Measurements from ENCODE around the gene LRRC36. TPM values are rescaled to one million over a fixed set of nuclear protein-coding genes. Genes with fewer than 3 reads are reported as not detected.

LRRC36 gene
- total and polyA plus RNA-seq, 2 of the 13 experiments (the other 11 are each of a cell fraction or from before 2014, with no cell fraction given) = 0.12 to 0.15 TPM

DNA sequence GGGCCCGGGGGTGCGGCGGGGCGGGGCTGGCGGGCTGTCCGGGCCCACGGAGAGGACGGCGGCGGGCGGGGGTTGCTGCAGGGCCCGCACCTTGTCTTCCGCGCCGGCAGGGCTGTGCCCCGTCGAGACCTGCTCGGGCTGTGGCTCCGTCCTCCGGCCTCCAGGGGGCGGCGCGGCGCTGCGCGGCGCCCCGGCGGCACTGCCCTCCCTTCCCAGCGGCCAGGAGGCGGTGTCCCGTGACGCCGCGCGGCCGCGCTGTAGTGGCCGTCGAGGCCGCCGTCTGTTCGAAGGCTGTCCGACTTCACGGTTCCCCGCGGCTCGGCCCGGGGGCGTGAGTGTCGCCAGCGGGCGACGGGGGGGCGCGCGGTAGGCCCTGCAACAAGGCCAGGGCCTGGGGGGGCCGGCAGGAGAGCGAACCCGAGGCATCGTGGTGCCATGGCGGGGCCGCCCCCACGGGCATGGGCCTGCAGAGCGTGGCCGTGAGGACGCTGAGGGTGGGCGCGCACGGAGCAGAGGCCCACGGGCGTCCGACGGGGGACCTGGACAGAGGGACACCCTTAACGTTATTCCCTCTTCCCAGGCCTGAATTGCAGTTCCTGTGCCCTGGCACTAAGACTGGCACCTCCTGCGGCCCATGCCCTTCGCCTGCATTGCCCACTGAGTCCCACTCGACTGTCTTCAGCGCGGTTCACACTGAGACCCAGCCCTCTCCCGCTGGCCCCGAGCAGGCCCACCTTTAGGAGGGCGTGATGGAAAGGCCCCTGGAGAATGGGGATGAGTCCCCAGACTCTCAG lies 47.1 kb upstream of the LRRC36 start, which contains the start of gene PLEKHG4 (continued):
- TF ChIP-seq, protein P1, sequence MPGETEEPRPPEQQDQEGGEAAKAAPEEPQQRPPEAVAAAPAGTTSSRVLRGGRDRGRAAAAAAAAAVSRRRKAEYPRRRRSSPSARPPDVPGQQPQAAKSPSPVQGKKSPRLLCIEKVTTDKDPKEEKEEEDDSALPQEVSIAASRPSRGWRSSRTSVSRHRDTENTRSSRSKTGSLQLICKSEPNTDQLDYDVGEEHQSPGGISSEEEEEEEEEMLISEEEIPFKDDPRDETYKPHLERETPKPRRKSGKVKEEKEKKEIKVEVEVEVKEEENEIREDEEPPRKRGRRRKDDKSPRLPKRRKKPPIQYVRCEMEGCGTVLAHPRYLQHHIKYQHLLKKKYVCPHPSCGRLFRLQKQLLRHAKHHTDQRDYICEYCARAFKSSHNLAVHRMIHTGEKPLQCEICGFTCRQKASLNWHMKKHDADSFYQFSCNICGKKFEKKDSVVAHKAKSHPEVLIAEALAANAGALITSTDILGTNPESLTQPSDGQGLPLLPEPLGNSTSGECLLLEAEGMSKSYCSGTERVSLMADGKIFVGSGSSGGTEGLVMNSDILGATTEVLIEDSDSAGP (CRISPR knock-in tag; IDR thresholded peaks at IDR 0.05; ENCODE audit: borderline replicate concordance) = peak; percentile 64
- TF ChIP-seq NFKBIZ (CRISPR knock-in tag; IDR thresholded peaks at IDR 0.05) = peak; percentile 28; the same call in 1 of the 2 replicates
- peak; percentile 89; the same call in 1 of the 2 replicates for TF ChIP-seq ZNF33B (CRISPR knock-in tag; IDR thresholded peaks at IDR 0.05)
- TF ChIP-seq ZNF543 (CRISPR knock-in tag; IDR thresholded peaks at IDR 0.05) = 0 out of 2 replicates have a peak, but pooled peaks have one; percentile 81
- no peak for TF ChIP-seq ZNF33A (CRISPR knock-in tag; IDR thresholded peaks at IDR 0.05; ENCODE audit: borderline replicate concordance)
- peak; percentile 91 for TF ChIP-seq SAFB2 (CRISPR knock-in tag; IDR thresholded peaks at IDR 0.05; ENCODE audit: borderline replicate concordance, low read depth)
- TF ChIP-seq SALL1 (CRISPR knock-in tag; IDR thresholded peaks at IDR 0.05) = peak; percentile 88
- TF ChIP-seq SKI (IDR thresholded peaks at IDR 0.05; ENCODE audit: partially characterized antibody) = peak; percentile 68
- TF ChIP-seq CCDC6 (CRISPR knock-in tag; IDR thresholded peaks at IDR 0.05) = peak; percentile 79
- no peak; the same call in 1 of the 2 replicates for TF ChIP-seq SMC3 (IDR thresholded peaks at IDR 0.05; ENCODE audit: low read length)
- peak; percentile 70; the same call in 1 of the 2 replicates for TF ChIP-seq GFI1 (CRISPR knock-in tag; IDR thresholded peaks at IDR 0.05; ENCODE audit: borderline replicate concordance)
- TF ChIP-seq ZSCAN31 (CRISPR knock-in tag; IDR thresholded peaks at IDR 0.05; ENCODE audit: low read depth) = peak; percentile 90
- TF ChIP-seq POLR2AphosphoS5 (IDR thresholded peaks at IDR 0.05; ENCODE audit: low read depth, low read length) = peak; percentile 51
- TF ChIP-seq TOPORS (CRISPR knock-in tag; IDR thresholded peaks at IDR 0.05) = peak; percentile 98
- TF ChIP-seq ZNF749 (CRISPR knock-in tag; IDR thresholded peaks at IDR 0.05; ENCODE audit: borderline replicate concordance) = no peak; the same call in 1 of the 2 replicates
- TF ChIP-seq ZNF563 (CRISPR knock-in tag; IDR thresholded peaks at IDR 0.05) = 0 out of 2 replicates have a peak, but pooled peaks have one; percentile 86
- TF ChIP-seq, protein P2, sequence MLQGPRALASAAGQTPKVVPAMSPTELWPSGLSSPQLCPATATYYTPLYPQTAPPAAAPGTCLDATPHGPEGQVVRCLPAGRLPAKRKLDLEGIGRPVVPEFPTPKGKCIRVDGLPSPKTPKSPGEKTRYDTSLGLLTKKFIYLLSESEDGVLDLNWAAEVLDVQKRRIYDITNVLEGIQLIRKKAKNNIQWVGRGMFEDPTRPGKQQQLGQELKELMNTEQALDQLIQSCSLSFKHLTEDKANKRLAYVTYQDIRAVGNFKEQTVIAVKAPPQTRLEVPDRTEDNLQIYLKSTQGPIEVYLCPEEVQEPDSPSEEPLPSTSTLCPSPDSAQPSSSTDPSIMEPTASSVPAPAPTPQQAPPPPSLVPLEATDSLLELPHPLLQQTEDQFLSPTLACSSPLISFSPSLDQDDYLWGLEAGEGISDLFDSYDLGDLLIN (CRISPR knock-in tag; IDR thresholded peaks at IDR 0.05; ENCODE audit: borderline replicate concordance) = no peak
- peak; percentile 91 for TF ChIP-seq ZNF883 (CRISPR knock-in tag; IDR thresholded peaks at IDR 0.05; ENCODE audit: not compliant biosample characterization)
- TF ChIP-seq, protein P3, sequence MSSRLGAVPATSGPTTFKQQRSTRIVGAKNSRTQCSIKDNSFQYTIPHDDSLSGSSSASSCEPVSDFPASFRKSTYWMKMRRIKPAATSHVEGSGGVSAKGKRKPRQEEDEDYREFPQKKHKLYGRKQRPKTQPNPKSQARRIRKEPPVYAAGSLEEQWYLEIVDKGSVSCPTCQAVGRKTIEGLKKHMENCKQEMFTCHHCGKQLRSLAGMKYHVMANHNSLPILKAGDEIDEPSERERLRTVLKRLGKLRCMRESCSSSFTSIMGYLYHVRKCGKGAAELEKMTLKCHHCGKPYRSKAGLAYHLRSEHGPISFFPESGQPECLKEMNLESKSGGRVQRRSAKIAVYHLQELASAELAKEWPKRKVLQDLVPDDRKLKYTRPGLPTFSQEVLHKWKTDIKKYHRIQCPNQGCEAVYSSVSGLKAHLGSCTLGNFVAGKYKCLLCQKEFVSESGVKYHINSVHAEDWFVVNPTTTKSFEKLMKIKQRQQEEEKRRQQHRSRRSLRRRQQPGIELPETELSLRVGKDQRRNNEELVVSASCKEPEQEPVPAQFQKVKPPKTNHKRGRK (CRISPR knock-in tag; IDR thresholded peaks at IDR 0.05) = no peak
- 0 out of 2 replicates have a peak, but pooled peaks have one; percentile 30 for TF ChIP-seq ZNF639 (CRISPR knock-in tag; conservative IDR thresholded peaks at IDR 0.05)
- TF ChIP-seq ZNF496 (CRISPR knock-in tag; IDR thresholded peaks at IDR 0.05; ENCODE audit: insufficient replicate concordance) = peak; percentile 16
- no peak; the same call in 1 of the 2 replicates for TF ChIP-seq RARA (CRISPR knock-in tag; IDR thresholded peaks at IDR 0.05)
- no peak for TF ChIP-seq SP1 (IDR thresholded peaks at IDR 0.05)
- peak; percentile 51 for TF ChIP-seq SP1 (CRISPR knock-in tag; IDR thresholded peaks at IDR 0.05)
